ENCODE results near the gene CRY1. TPM values are rescaled to one million over a fixed set of nuclear protein-coding genes. Genes with fewer than 3 reads are reported as not detected.

CRY1 gene
- polyA plus RNA-seq, 1 of the 3 experiments (the other 2 are of a cell fraction) = 4.9 TPM

GRCh38 chr12:107019546-107019945 lies 73.8 kb downstream of the CRY1 start:
- Histone ChIP-seq H3K4me1 (ENCODE audit: control insufficient read depth in 1 of 2, insufficient read depth in 2 of 2, low read depth in 1 of 2, low read length in 1 of 2) (no peaks in the 10 kb centered on the region), H3K27me3 (ENCODE audit: insufficient read depth) (no peaks in the 10 kb centered on the region), H3K9ac (no peak overlapping the region), H3K9me2 (no peaks in the 10 kb centered on the region), H3K4me3 (ENCODE audit: low read depth in 2 of 2, low read length in 1 of 2) (no peak overlapping the region), H3K27ac (ENCODE audit: low read depth in 2 of 2, low read length in 1 of 2) (no peak overlapping the region), H3F3A (replicated peaks; ENCODE audit: insufficient read depth) (no peaks in the 10 kb centered on the region), H3K79me2 (ENCODE audit: insufficient read depth) (peaks cover 12% of the 10 kb centered on the region; the same call in 1 of the 2 replicates), H4K20me1 (ENCODE audit: insufficient read depth) (no peaks in the 10 kb centered on the region), H3K36me3 (replicated peaks in 1 of 2; ENCODE audit: control insufficient read depth in 1 of 2, insufficient read depth in 2 of 2, low read length in 1 of 2) (peaks cover 0 to 10% of the 10 kb centered on the region in 2 experiments), H2AFZ (ENCODE audit: low read depth) (no peak overlapping the region), H3K9me3 (no peaks in the 10 kb centered on the region), H3K4me2 (no peak overlapping the region)
- ChIA-PET CTCF (no interaction called here), POLR2A (interaction anchor here (0.6 kb wide), 1 partner anchor 51 kb away, joined by 3 read pairs; no protein-coding TSS in a partner anchor)
- no peak for DNase-seq
- TF ChIP-seq USF1 (IDR thresholded peaks at IDR 0.05; ENCODE audit: borderline replicate concordance, low read depth) = no peak
- WGBS (ENCODE audit: low lambda C conversion rate) = 100% methylated on average over 2 of the region's 2 CpGs

GRCh38 chr12:107017042-107017441 lies 76.3 kb downstream of the CRY1 start:
- H3K79me2 ChIP-seq (ENCODE audit: insufficient read depth) = no peaks in the 10 kb centered on the region
- no peak for DNase-seq
- ChIA-PET POLR2A (no interaction called here), CTCF (interaction anchor here (1.1 kb wide), 1 partner anchor 9 kb away, joined by 3 read pairs; no protein-coding TSS in a partner anchor)
- TF ChIP-seq RXRA (IDR thresholded peaks at IDR 0.05; ENCODE audit: borderline replicate concordance, low read depth) (no peak), ELF1 (IDR thresholded peaks at IDR 0.05) (no peak), FOSL2 (IDR thresholded peaks at IDR 0.05; ENCODE audit: borderline replicate concordance, low read depth) (no peak), EP300 (IDR thresholded peaks at IDR 0.05; ENCODE audit: borderline replicate concordance in 1 of 2, low read depth in 1 of 2, low read length in 1 of 2) (no peak), NRF1 (IDR thresholded peaks at IDR 0.05; ENCODE audit: low read depth, low read length) (no peak), CTCF (IDR thresholded peaks at IDR 0.05) (no peak), MXI1 (IDR thresholded peaks at IDR 0.05; ENCODE audit: low read depth, low read length) (no peak)
- 93% methylated on average over 4 of the region's 4 CpGs for WGBS (ENCODE audit: low lambda C conversion rate)
- H3K27me3 ChIP-seq (ENCODE audit: insufficient read depth) = no peaks in the 10 kb centered on the region
- H3K4me1 ChIP-seq (ENCODE audit: control insufficient read depth in 1 of 2, insufficient read depth in 2 of 2, low read depth in 1 of 2, low read length in 1 of 2) = no peaks in the 10 kb centered on the region
- peaks cover 0 to 10% of the 10 kb centered on the region in 2 experiments for H3K36me3 ChIP-seq (replicated peaks in 1 of 2; ENCODE audit: control insufficient read depth in 1 of 2, insufficient read depth in 2 of 2, low read length in 1 of 2)
- H4K20me1 ChIP-seq (ENCODE audit: insufficient read depth) = no peaks in the 10 kb centered on the region
- no peak overlapping the region for H3K4me3 ChIP-seq (ENCODE audit: low read depth in 2 of 2, low read length in 1 of 2)
- no peaks in the 10 kb centered on the region for H3F3A ChIP-seq (replicated peaks; ENCODE audit: insufficient read depth)
- H3K9me2 ChIP-seq = no peaks in the 10 kb centered on the region
- no peak overlapping the region for H3K27ac ChIP-seq (ENCODE audit: low read depth in 2 of 2, low read length in 1 of 2)
- no peak overlapping the region for H2AFZ ChIP-seq (ENCODE audit: low read depth)
- no peak overlapping the region for H3K9ac ChIP-seq
- no peak overlapping the region for H3K4me2 ChIP-seq
- H3K9me3 ChIP-seq = no peaks in the 10 kb centered on the region

- no peak overlapping the region for H3K9ac ChIP-seq
- no peak overlapping the region for H3K4me3 ChIP-seq (ENCODE audit: low read depth in 2 of 2, low read length in 1 of 2)
- H3K4me1 ChIP-seq (ENCODE audit: control insufficient read depth in 1 of 2, insufficient read depth in 2 of 2, low read depth in 1 of 2, low read length in 1 of 2) = no peaks in the 10 kb centered on the region
- no peaks in the 10 kb centered on the region for H3K9me2 ChIP-seq
- no peak overlapping the region for H3K4me2 ChIP-seq
- H3K9me3 ChIP-seq = no peaks in the 10 kb centered on the region
- peaks cover 0 to 9% of the 10 kb centered on the region in 2 experiments for H3K36me3 ChIP-seq (replicated peaks in 1 of 2; ENCODE audit: control insufficient read depth in 1 of 2, insufficient read depth in 2 of 2, low read length in 1 of 2)
- no peaks in the 10 kb centered on the region for H3K79me2 ChIP-seq (ENCODE audit: insufficient read depth)
- WGBS (ENCODE audit: low lambda C conversion rate) = 74% methylated on average over 3 of the region's 3 CpGs
- no peak for DNase-seq
- H3K27me3 ChIP-seq (ENCODE audit: insufficient read depth) = no peaks in the 10 kb centered on the region
- no peak overlapping the region for H2AFZ ChIP-seq (ENCODE audit: low read depth)
- H3F3A ChIP-seq (replicated peaks; ENCODE audit: insufficient read depth) = no peaks in the 10 kb centered on the region
- H3K27ac ChIP-seq (ENCODE audit: low read depth in 2 of 2, low read length in 1 of 2) = no peak overlapping the region
- no peaks in the 10 kb centered on the region for H4K20me1 ChIP-seq (ENCODE audit: insufficient read depth)
- POLR2A ChIA-PET = no interaction called here
- CTCF ChIA-PET = interaction anchor here (0.9 to 1.2 kb wide), 3 partner anchors 15 to 91 kb away, joined by 3 to 4 read pairs (median 3); no protein-coding TSS in a partner anchor
- no peak for TF ChIP-seq REST (IDR thresholded peaks at IDR 0.05; ENCODE audit: low read depth, low read length)
- no peak for TF ChIP-seq ELF1 (IDR thresholded peaks at IDR 0.05)
- no peak for TF ChIP-seq POLR2AphosphoS5 (IDR thresholded peaks at IDR 0.05; ENCODE audit: low read depth, low read length)
- no peak for TF ChIP-seq JUND (IDR thresholded peaks at IDR 0.05)
- TF ChIP-seq RFX5 (IDR thresholded peaks at IDR 0.05; ENCODE audit: low read length) = no peak
- no peak for TF ChIP-seq MXI1 (IDR thresholded peaks at IDR 0.05; ENCODE audit: low read depth, low read length)
- no peak for TF ChIP-seq RCOR1 (IDR thresholded peaks at IDR 0.05; ENCODE audit: low read length)
- TF ChIP-seq TCF12 (IDR thresholded peaks at IDR 0.05) = no peak
- TF ChIP-seq NFIC (IDR thresholded peaks at IDR 0.05; ENCODE audit: borderline replicate concordance) = no peak
- no peak for TF ChIP-seq NRF1 (IDR thresholded peaks at IDR 0.05; ENCODE audit: low read depth, low read length)
- TF ChIP-seq GATA2 (CRISPR knock-in tag; IDR thresholded peaks at IDR 0.05) = no peak
Observed at GRCh38 chr12:107014055-107014454, 79.3 kb downstream of the CRY1 start.
